GM12891 (cell line): ENCODE data around the gene SPTA1.

Source experiments
- PAX5 ChIP-seq: IDR thresholded peaks from 2 replicates; pipeline ENCODE4 v1.6.1; 2011; ENCODE audit warnings: low read length, moderate library complexity, mild to moderate bottlenecking; ENCODE audit not compliant: insufficient read depth, severe bottlenecking
- POLR2A ChIP-seq: IDR thresholded peaks from 2 replicates; pipeline ENCODE4 v1.6.1; 2011; ENCODE audit warnings: low read depth, low read length, control low read depth
- POLR2AphosphoS5 ChIP-seq: IDR thresholded peaks from 2 replicates; pipeline ENCODE4 v1.6.1; 2011; ENCODE audit warnings: low read depth, low read length, control low read depth
- POU2F2 ChIP-seq: IDR thresholded peaks from 2 replicates; pipeline ENCODE4 v1.6.1; 2011; ENCODE audit warnings: low read depth, mild to moderate bottlenecking, control low read depth, low read length, moderate library complexity
- SPI1 ChIP-seq: IDR thresholded peaks from 2 replicates; pipeline ENCODE4 v1.6.1; 2011; ENCODE audit warnings: low read depth, low read length, control low read depth
- TAF1 ChIP-seq: IDR thresholded peaks from 2 replicates; pipeline ENCODE4 v1.6.1; 2011; ENCODE audit warnings: low read depth, low read length, control low read depth

GRCh38 chr1:158735848-158736247 lies 49.3 kb upstream of the SPTA1 start:
- no peak for TF ChIP-seq SPI1
- TF ChIP-seq POLR2A, result no peak
- TF ChIP-seq POLR2AphosphoS5, result no peak
- no peak for TF ChIP-seq TAF1
- TF ChIP-seq PAX5, result no peak
- no peak for TF ChIP-seq POU2F2
